ENCODE data around the gene DENND6A.

DENND6A gene

DNA sequence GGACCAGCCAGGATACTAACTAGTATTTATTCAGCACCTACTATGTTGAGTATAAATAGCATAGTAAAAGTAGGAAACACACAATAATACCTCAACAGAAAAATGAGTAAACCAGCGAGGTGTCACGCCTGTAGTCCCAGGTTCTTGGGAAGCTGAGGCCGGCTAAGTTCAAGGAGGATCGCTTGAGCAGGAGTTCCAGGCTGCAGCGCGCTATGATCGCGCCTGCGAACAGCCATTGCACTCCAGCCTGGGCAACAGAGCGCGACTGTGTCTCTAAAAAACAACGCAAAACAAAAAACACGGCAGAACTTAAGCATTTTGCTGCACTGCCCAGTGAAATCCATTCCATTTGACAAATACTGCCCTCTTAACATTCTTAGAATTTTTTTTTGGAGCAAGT, 1.3 kb upstream of the DENND6A start:
- TF ChIP-seq, protein P1, sequence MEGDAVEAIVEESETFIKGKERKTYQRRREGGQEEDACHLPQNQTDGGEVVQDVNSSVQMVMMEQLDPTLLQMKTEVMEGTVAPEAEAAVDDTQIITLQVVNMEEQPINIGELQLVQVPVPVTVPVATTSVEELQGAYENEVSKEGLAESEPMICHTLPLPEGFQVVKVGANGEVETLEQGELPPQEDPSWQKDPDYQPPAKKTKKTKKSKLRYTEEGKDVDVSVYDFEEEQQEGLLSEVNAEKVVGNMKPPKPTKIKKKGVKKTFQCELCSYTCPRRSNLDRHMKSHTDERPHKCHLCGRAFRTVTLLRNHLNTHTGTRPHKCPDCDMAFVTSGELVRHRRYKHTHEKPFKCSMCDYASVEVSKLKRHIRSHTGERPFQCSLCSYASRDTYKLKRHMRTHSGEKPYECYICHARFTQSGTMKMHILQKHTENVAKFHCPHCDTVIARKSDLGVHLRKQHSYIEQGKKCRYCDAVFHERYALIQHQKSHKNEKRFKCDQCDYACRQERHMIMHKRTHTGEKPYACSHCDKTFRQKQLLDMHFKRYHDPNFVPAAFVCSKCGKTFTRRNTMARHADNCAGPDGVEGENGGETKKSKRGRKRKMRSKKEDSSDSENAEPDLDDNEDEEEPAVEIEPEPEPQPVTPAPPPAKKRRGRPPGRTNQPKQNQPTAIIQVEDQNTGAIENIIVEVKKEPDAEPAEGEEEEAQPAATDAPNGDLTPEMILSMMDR (IDR thresholded peaks at IDR 0.05; ENCODE audit: borderline replicate concordance, insufficient read depth, low read depth, low read length), result no peak

DNA sequence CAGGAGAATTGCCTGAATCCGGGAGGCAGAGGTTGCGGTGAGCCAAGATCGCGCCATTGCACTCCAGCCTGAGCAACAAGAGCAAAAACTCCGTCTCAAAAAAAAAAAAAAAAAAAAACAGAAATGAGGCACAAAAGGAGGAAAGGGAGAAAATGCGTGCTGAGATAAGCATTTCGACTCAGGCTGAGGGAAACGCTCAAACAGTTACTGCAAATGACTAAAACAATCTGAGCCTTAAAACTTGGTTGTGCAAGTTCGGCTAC, 813 bp downstream of the DENND6A start:
- peak overlapping the region; percentile 90 for H3K4me3 ChIP-seq (ENCODE audit: low read depth, low read length)

More for the DNA sequence above, 1.3 kb upstream of the DENND6A start:
- no peak overlapping the region for H3K4me3 ChIP-seq (ENCODE audit: low read depth, low read length)

DNA sequence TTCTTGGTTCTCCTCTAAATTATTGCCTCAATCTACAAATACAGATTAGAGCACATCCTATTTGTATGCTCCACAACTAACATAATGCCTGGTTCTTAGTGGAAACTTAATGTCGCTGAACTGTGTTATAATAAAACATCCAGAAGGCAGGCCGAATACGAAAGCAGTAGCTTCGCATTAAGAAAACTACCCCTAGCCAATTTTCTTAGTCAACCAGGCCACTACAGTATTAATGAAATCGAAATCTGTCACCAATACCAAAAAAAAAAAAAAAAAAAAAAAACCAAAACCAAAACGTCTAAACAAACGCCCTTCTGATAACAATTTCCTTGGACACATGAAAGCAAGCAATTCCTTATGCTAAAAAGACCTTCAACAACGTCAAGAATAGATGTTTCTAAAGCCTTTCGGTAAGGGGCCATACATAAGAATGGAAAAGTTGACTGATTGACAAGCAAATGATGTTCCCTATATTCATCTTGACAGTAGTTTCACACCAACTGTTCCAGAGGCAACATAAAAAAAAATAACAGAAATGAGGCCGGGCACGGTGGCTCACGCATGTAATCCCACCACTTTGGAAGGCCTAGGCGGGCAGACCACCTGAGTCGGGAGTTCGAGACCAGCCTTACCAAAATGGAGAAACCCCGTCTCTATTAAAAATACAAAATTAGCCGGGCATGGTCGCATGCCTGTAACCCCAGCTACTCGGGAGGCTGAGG, 1.3 kb downstream of the DENND6A start:
- TF ChIP-seq, protein P1 (IDR thresholded peaks at IDR 0.05; ENCODE audit: borderline replicate concordance, insufficient read depth, low read depth, low read length), result no peak

DNA sequence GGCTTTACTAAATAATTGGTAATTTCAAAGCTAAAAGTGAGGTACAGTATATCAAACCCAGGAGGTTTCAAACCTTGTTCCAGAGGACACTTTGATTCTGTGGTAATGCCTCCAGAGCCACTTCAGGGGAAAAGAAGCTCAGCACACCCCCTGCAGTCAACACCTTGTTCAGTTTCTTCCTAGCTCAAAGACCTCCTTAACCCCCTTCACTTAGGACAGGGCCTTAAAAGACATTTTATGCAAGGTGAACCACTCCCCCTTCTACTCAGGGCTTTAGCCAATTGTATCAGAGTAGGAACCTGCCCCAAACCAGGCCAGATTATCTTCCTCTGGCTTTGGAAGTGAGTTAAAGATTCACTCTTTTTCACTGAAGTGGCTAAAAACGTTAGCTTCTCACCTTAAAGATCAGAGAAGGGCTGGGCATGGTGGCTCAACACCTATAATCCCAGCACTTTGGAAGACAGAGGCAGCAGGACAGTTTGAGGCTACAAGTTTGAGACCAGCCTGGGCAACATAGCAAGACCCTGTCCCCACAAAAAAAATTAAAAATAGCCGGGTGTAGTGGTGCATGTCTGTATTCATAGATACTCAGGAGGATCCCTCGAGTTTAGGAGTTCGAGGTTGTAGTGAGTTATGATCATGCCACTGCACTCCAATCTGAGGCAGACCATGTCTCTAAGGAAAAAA, 3.4 kb downstream of the DENND6A start:
- H3K4me3 ChIP-seq (ENCODE audit: low read depth, low read length), result no peak overlapping the region
- TF ChIP-seq, protein P1 (IDR thresholded peaks at IDR 0.05; ENCODE audit: borderline replicate concordance, insufficient read depth, low read depth, low read length), result no peak

More for the DNA sequence above, 1.3 kb downstream of the DENND6A start:
- peak overlapping the region; percentile 90 for H3K4me3 ChIP-seq (ENCODE audit: low read depth, low read length)

DNA sequence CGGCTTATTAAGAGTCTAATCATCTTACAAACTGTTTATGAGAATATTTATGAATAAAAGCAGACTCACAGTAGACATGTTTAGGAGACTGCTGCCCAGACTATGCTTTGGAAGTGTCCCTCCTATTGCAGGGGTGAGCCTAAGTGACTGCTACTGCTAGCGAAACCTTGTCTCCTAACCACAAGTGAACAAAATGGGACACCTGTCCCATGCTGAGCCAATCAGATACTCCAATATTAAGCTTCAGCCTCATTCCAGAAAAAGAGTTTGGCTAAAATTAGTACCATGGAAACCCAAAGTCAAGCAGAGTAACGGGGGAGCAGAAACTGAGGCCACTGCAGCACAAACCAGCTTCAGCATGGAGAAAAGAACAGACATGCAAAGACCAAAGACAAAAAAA, 4.6 kb downstream of the DENND6A start:
- no peak overlapping the region for H3K4me3 ChIP-seq (ENCODE audit: low read depth, low read length)
- TF ChIP-seq, protein P1 (IDR thresholded peaks at IDR 0.05; ENCODE audit: borderline replicate concordance, insufficient read depth, low read depth, low read length), result no peak

DNA sequence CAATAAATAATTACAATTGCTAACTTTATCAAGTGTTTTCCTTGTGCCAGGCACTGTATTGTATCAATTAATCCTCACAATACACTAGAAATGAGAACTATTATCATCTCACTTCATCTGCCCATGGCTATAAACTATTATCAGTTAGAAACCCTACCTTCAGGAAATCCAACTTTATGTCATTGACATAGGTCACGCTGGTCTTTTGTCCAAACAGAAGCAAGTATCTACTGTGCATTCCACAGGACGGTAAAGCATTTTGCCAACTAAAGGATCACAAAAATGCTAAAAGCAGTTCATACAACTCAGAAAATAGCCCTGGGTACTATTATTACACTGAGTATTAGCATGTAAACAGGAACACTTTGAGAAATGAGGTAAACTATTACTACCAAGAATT, 9.6 kb downstream of the DENND6A start:
- no peak overlapping the region for H3K4me3 ChIP-seq (ENCODE audit: low read depth, low read length)
- TF ChIP-seq, protein P1 (IDR thresholded peaks at IDR 0.05; ENCODE audit: borderline replicate concordance, insufficient read depth, low read depth, low read length), result no peak

DNA sequence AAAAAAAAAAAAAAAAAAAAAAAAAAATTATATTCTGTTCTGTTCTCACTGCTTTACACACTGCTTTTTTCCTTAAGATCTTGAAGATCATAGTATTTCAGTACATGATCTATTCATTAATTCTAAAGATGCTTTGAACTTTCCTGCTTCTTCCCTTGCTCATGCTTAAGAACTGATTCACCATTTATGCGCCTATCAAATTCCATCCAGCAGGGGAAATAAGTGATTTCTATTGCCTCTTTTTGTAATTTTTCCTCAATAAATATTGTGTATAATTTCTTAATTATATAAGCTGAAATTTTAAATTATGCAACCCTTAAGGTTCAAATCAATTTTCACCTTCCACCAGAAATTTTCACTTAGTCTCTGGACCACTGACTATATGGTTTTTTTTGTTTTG, 10.6 kb downstream of the DENND6A start:
- TF ChIP-seq, protein P1 (IDR thresholded peaks at IDR 0.05; ENCODE audit: borderline replicate concordance, insufficient read depth, low read depth, low read length), result no peak

More for the DNA sequence above, 10.6 kb downstream of the DENND6A start:
- no peak overlapping the region for H3K4me3 ChIP-seq (ENCODE audit: low read depth, low read length)
